Limb (tissue), 2 donors: Measurements from ENCODE around the gene NAMPT.
"Not testable (repeated sequence)": the region's sequence is repeated elsewhere in the genome, so short reads cannot be mapped to it uniquely, and the experiment has no call there.

Source experiments
- DNase-seq, 2 donors: peaks; one replicate each; pipeline ENCODE4 v3.0.0-alpha.2; 2016; ENCODE audit errors: extremely low spot score in 2 of 2

NAMPT gene

DNA sequence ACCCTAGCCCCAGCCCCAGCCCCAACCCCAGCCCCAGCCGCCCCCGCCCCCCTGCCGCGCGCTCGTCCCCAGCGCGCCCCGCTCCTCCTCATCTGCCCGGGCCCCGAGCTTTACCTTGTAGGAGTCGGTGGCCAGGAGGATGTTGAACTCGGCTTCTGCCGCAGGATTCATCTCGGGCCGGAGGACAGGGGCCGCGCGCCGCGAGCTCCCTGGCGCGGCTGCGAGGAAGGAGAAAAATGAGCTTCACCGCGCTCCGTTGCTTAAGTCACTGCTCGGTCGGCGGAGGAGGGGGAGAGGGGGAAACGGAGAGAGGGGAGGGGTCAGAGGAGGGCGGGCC lies at the start of gene NAMPT:
Gene NAMPT (minus strand): TSS at position 270 of the 337 bp plus-strand sequence. CDS start 99 bp downstream, at position 171.
- DNase-seq = no peak

DNA sequence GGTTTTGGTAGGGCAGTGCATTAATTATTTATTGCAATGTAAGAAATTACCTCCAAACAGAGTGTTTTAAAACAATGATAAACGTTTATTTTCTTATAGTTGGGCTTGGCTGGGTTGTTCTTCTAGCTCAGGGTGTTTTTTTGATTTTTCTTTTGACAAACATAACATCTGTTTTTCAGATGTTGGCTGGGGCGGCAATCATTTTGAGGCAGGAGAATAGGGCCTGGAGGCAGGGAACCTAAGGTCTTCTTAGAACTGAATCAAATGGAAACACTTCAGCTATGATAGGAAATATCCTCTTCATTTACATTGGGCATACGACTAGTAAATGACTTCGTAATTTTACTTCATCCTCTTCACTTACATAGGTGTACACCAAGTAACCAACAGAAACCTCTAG lies 47.4 kb upstream of the NAMPT start:
- DNase-seq = peak in 1 of 2 donors; percentile 6

DNA sequence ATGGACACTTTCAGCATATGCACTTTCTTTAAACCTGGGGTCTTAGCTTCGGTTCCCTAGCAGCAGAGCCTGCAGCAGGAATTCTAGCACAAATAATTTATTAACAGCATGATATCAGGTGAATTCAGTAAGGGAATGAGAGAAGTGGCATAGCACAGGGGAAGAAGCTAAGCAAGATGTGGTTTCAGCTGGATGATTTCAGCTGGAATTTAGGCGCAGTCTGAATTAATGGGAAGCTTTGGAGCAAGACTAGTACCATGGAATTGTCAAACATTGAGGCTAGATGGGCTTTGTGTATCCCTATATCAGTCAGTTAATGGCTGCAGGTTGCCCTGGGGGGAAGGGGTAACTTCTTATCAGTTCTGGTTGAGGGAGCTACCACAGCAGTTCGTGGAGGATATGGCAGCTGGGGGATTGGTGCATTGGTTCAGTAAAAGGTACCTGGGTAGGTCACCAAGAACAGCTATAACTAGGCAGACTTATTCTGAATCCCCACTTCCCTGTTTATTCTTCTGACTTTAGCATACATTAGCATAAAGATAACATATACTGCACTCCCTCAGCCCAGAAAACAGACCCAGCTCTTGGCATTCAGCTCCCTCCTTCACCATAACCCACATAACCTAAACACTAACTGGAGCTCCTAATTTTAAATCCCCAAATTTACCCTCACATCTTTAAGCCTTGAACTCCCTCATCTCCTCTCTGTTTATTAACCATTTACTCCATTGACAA lies 46.8 kb upstream of the NAMPT start:
- no peak for DNase-seq

DNA sequence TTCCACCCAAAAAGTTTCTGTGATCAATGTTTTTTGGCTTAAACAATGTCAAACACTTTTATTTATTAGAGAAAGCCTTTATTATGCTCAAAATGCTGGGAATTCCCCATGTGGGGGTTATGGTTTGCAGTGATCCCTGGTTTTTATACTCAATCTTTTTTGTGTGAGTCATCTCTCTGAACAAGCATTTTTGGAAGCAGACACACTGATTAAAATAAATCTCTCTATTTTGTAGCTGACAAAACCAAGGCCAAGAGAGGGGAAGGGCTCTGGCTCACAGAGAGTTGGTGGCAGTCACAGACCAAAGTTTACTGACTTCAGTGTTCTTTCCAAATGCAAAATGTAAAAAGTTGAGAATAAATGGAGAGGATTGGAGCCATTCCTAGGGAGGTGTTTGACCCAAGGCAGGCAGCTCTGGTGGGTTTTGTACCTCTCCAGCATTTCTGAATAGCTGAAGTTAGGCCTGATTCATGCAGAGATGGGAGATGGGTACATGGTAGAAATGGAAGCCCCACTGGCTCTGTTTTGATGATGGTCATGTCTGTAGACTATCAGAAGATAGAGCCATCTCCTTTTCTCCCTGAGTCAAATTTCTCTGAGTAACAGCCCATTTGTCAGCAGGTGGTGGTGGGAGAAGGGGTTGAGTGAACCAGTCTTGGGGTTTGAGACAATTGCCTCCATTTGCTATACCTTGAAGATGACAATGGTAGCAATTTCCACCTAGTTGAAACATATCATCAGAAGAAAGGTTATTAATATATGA lies 45.4 kb upstream of the NAMPT start:
- no peak for DNase-seq

DNA sequence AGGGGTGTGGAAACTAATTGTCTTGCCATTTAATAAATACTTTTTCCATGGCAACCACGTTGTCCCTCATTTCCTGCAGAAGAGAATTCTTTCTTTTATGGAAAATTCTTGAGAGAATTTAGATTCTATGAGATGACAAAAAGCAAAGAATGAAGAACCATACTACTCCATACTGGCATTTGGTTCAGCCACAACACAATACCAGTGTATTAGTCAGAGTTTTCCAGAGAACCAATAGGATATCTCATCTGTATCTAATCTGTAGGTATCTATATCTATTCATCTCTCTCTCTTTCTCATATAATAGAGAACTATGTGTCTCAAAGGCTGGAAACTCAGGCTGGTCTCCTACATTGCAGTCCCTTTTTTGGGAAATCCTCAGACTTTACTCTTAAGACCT lies 44.6 kb upstream of the NAMPT start:
- no peak for DNase-seq

DNA sequence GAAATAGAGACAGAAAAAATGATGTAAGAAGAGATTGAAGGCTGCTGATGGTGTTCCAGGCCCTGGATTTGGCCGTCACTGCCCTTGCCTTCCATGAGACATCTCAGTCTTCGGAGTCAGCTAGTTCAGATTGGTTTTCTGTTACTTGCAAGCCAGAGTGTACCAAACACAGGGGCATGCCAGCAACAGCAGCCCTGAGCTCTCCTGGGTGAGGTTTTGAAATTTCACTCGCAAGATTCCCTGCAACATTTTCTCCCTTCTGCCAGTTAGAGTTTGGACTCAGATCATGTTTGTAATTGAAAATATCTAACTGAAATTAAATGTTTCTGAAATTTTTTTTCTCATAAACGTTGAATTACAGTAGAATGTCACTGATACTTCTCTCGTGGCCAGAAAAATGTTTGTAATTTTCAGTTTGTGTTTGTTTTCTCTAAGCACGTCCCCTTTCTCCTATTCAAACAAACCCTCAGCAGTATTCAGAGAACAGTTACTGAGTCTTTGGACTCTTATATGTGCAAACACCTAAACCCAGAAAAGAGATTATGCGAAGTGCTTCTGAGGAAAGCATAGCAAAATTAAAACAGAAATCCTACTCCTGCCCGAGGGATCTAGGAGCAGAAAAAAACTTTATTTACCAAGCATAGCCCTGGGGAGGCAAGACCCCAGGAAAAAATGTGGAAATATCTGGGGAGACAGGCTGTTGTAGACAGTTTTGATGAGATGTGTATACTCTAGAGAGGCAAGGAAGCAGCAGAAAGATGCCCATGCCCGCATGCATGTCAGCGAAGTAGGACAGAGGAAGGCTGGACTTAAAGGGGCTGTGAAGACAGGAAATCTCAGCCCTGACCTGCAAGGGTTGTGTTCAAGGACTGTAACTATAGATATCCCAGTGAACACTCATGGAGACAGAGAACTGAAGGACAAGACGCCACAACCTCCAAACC lies 43.0 kb upstream of the NAMPT start:
- DNase-seq = no peak

DNA sequence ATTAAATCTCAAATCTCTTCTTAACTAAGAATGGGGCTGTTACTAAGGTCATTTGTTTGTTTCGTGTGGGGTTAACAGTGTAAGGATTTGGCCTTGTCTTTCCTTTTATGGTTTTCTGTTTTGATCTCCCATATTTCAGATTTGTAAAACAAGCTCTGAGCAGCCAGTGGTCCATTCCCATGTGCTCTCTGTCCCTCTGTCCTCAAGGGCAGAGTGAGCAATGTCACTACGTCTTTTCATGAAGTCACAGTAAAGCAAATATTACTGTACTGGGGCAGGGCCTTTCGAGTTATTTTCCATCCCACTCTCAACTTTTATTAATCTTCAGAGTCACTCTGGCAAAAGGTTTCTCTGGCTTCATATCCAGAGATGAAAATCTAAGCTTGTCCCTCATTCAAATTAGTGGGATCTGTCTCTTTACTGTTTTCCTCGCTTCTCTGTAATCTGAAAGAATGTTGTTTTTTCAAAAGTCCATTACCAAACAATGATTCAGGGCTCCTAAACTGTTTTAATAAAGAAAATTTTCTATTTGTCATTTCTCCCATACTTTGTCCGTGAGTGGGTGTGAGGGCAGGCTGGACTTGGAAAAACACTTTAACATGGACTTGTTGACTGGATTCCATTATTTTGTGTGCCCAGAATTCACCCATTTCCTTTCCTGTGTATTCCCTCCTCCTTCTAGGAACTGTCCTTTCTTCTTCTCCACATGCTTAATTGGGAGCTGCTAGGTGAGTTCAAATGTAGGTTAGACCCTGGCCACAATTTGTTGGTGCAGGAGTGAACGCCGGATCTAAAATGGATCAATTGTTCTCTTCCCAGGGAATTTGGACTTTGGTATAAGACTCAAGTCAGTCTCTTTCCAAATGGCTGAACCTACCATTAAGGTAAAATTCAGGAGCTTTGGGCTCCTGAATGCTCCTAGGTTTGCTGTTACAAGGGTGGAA lies 42.1 kb upstream of the NAMPT start:
- DNase-seq = no peak

DNA sequence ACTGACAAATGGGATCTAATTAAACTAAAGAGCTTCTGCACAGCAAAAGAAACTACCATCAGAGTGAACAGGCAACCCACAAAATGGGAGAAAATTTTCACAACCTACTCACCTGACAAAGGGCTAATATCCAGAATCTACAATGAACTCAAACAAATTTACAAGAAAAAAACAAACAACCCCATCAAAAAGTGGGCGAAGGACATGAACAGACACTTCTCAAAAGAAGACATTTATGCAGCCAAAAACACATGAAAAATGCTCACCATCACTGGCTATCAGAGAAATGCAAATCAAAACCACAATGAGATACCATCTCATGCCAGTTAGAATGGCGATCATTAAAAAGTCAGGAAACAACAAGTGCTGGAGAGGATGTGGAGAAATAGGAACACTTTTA lies 39.7 kb upstream of the NAMPT start:
- not testable (repeated sequence) for DNase-seq

DNA sequence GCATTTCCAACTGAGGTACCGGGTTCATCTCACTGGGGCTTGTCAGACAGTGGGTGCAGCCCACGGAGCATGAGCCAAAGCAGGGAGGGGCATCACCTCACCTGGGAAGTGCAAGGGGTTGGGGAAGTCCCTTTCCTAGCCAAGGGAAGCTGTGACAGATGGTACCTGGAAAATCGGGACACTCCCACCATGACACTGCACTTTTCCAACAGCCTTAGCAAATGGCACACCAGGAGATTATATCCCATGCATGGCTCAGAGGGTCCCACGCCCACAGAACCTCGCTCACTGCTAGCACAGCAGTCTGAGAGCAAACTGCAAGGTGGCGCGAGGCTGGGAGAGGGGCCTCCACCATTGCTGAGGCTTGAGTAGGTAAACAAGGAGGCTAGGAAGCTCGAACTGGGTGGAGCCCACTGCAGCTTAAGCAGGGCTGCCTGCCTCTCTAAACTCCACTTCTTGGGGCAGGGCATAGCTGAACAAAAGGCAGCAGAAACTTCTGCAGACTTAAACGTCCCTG lies 35.5 kb upstream of the NAMPT start:
- not testable (repeated sequence) for DNase-seq

DNA sequence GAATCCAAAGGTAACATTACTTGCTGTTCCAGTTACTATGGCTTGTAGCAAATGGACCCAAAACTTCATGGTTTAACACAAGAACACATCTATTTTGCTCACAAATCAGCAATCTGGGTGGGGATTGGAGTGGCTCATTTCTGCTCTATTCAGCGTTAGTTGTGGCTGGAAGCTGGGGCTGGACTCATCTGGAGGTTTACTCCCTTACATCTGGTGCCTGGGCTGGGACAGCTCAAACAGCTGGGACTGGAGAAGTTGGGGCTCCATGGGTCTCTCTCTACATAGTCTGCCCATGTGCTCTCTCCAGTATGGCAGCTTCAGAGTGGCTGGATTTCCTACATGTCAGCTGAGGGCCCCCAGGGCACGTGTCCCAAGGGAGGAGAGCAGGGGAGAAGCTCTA lies 33.7 kb upstream of the NAMPT start:
- no peak for DNase-seq

DNA sequence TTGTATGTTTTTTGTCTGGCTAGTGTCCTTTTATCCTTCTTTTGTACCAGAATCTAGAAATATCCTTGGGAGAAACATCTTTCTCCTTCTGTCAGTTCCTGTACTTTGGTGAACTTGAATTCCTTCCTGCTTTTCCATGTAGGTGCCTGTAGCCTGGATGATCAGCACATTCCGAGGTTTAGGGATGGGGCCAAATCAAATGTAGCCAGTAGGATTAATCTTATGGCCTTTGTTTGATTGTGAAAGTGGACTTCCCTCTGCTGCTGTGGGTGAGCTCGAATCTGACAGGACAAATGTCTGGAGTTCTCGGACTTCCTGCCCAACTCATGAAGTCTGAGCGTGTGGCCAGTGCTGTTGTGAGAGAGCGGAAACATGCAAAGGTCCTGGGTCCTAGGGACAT lies 33.2 kb upstream of the NAMPT start:
- no peak for DNase-seq

DNA sequence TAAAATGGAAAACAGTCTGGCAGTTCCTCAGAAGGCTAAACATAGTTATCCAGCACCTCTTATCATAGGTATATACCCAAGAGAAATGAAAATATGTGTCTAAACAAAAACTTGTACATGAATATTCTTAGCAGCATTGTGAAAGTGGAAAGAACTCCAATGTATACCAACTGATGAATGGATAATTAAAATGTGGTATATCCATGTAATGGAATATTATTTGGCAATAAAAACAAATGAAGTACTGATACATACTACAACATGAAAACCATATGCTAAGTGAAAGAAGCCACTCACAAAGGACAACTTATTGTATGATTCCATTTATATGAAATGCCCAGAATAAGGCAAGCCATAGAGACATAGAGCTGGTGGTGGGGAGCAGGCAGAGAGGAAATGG lies 32.2 kb upstream of the NAMPT start:
- no peak for DNase-seq

DNA sequence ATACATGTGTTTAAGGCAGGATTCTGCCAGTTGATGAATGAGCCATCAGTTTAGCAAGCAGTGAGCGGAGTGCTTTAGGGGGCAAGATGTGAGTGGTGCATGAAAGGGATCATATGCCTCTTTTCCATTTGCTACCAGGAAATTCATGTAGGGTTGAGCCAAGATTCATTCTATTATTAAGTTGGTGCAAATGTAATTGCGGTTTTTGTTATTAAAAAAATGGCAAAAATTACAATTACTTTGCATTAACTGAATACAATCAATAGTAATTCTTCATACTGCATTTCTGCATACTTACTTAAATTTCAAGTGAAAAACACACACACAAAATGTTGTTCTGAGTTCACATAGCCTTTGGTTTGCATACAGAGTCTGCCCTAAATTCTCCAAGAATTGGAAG lies 30.1 kb upstream of the NAMPT start:
- DNase-seq = no peak

DNA sequence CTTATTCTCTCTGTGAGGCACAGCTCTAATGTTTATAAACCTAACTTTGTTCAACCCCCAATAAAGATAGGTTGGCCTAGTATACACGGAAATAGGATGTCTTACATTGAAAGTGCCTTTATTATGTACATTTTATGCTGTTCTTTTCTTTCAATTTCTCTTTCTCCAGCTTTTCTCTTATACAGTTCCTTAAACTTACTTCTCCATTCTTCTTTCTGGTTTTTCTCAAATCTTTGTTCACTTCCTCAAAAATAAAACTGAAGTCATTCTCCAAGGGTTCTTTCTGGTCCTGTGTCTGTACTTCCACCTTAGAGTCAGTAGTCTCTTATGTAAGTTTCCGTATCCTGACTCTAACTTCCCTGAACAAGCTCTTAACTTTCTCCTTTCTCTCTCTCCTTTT lies 29.2 kb upstream of the NAMPT start:
- no peak for DNase-seq

DNA sequence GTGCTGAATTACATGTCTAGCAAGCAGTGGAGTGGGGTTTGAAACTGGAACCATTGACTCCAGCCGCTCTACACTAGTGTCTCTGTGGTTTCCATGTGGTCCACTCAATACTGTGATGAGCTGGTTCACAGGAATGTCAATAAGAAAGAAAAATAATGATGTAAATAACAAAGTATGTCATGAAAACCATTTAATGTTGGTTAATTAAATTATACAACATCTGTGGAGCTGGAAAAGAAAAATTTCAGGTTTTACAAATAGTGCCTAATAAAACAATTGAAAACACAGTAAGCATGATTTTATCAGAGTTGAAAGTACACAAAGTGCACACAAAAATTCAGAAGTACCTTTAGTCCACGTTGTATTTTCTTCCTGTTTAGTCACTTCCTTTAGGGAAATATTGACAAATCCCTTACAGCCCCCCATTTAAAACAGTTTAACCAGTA lies 28.7 kb upstream of the NAMPT start:
- no peak for DNase-seq

DNA sequence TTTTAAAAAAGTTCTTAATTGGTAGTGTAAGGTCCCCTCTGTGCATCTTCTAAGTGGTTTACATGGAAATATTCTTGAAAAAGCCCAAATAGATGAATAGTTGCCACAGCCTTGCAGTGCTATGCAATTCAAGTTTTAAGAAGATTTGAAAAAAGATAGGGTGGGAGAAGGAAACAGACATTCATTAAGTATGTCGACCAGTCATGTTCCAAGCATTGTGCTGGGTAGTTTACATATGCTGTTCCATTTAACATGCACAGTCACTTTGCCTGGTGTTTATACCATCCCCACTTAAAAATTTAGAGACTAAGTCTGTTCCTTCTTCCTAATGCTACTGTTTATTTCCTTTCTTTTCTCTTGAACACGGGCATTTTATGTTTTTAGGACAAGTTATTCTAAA lies 28.1 kb upstream of the NAMPT start:
- DNase-seq = no peak

DNA sequence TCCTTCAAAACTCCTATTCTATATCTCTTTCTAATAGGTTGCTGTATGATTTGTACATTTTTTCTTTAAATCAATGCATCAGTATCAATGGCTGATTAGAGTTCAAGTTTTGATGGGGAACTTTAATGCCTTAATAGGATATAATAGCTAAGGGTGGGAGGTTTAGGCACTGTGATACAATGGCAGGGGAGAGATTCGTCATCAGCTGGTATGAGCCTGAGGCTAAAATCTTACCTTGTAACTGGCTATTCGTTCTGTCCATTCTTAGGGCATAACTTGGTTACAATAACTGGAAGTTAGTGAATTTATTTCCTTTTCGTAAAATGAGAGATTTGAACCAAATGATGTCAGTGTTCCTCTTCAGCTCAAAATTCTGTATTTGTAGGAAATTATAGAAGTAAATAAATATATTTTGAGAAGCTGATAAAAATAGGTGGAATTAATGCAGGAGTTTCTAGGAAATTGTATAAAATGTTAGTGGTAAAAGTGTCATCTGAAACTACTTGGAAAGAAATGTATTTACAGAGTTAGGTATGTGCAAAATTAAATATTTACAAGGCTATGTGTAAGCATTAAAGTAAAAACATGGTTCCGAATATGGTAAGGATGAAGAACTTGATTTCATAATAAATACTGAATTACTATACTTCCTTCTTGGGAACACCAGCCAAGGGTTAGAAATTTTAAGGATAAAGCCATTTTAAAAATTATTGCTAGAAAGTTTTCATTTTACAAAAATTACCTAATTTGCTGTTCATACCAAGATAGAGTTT lies 27.5 kb upstream of the NAMPT start:
- no peak for DNase-seq

DNA sequence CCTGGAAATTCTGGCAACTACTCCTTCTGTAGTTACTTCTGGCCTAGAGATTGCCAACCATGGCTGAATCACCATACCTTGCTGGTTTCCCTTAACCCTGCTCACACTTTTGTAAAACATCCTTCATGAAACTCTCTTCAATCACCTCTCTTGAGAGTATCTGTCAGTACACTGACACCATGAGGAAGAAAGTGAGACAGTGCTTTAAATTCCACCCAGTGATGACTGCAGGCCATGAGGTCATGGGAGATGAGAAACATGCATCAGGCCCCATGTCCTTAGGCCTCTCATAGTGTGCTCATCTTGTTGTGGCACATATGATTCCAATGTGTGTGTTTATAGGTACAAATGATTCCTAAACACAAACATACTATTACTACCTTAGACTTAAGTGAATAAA lies 24.6 kb upstream of the NAMPT start:
- DNase-seq = no peak

DNA sequence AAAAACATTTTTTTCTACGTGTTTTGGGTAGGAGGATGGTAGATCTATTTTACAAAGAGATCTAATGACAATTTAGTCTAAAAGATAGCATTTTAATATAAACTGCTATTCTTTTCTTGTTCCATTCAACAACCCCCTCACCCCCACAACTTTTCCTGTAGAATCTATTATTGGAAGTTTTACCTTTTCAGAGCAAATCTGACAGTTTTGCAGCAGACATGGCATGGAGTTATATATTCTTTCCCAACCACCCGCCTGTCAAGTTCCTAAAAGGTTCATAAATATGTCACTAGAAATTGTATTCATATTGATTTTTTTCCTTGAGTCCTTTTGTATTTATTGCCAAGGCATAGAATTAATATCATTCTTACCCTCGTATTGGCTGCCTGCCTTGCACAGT lies 21.5 kb upstream of the NAMPT start:
- DNase-seq = no peak

DNA sequence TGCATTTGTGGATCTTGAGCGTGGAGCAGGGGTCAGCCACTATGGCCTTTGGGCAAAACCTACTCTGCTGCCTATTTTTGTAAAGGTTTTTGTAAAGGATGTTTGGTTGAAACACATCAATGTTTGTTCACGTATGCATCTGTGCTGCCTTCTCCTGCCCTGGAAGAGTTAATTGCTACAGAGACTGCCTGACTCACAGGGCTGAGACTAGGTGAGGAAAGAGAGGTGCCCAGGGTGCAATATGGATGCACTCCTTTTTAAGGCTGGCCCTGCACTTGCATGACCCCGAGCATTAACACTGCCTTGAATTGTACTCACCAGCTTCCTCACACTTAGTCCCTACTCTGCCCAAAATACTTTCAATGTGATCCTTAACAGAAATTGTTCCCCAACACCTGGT lies 20.9 kb upstream of the NAMPT start:
- DNase-seq = no peak
